Tibial nerve (tissue), 4 donors: ENCODE measurements around the gene SOX2.

ENCODE experiments used
- EP300 ChIP-seq, 2 donors: sonication (generic); formaldehyde crosslinking; IDR thresholded peaks; one replicate each; pipeline ENCODE4 v1.6.1; 2017; ENCODE audit warnings: antibody characterized with exemption in 2 of 2, mild to moderate bottlenecking in 1 of 2
- POLR2A ChIP-seq, 2 donors: fragments of 450-650 bp; IDR thresholded peaks; one replicate each; pipeline ENCODE4 v1.6.1; 2017; ENCODE audit warnings: antibody characterized with exemption in 2 of 2, mild to moderate bottlenecking in 2 of 2, moderate library complexity in 2 of 2
- TF ChIP-seq, protein P1 (sequence below), 5 experiments: fragments of 200-600 bp in 3 of 5; fragments of 450-650 bp in 2 of 5; sonication (generic) in 3 of 5; IDR thresholded peaks; one replicate each; pipeline ENCODE4 v1.5.1; 2016 to 2019; ENCODE audit warnings: antibody characterized with exemption in 5 of 5, mild to moderate bottlenecking in 3 of 5, moderate library complexity in 2 of 5

DNA sequence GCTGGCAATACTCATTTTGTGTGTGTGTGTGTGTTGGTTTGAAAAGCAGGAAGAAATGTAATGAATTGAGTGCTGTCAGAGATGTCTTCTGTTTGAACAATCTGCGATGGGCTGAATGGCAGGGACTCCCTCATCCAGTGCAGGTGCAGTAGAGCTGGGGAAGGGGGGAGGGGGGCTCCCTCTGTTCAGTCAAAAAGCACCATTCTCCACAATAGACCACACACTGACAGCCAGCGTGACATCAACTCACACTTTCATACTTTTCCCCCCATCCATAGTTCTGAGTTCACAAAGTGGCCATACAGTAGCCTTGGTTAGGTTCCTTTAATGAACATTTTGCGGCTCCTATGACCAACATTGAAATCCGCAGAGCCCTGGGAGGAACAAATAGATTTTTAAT, 10.4 kb downstream of the SOX2 start:
- TF ChIP-seq, protein P1, sequence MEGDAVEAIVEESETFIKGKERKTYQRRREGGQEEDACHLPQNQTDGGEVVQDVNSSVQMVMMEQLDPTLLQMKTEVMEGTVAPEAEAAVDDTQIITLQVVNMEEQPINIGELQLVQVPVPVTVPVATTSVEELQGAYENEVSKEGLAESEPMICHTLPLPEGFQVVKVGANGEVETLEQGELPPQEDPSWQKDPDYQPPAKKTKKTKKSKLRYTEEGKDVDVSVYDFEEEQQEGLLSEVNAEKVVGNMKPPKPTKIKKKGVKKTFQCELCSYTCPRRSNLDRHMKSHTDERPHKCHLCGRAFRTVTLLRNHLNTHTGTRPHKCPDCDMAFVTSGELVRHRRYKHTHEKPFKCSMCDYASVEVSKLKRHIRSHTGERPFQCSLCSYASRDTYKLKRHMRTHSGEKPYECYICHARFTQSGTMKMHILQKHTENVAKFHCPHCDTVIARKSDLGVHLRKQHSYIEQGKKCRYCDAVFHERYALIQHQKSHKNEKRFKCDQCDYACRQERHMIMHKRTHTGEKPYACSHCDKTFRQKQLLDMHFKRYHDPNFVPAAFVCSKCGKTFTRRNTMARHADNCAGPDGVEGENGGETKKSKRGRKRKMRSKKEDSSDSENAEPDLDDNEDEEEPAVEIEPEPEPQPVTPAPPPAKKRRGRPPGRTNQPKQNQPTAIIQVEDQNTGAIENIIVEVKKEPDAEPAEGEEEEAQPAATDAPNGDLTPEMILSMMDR (IDR thresholded peaks at IDR 0.05), result no peak
- no peak for TF ChIP-seq EP300 (IDR thresholded peaks at IDR 0.05)
- TF ChIP-seq POLR2A (IDR thresholded peaks at IDR 0.05), result no peak
